Vagina (tissue), 2 donors: ENCODE data around the gene LRRC26.

Source experiments
- CTCF ChIP-seq, 3 experiments: fragments of 450-650 bp in 2 of 3; fragments of 200-600 bp in 1 of 3; sonication (generic) in 1 of 3; IDR thresholded peaks; one replicate each; pipeline ENCODE4 v1.5.1; 2017 to 2019; ENCODE audit warnings: antibody characterized with exemption in 3 of 3, mild to moderate bottlenecking in 2 of 3, moderate library complexity in 2 of 3
- POLR2A ChIP-seq, 2 donors: fragments of 450-650 bp; IDR thresholded peaks; one replicate each; pipeline ENCODE4 v1.6.1; 2017; ENCODE audit warnings: antibody characterized with exemption in 2 of 2, mild to moderate bottlenecking in 2 of 2, moderate library complexity in 2 of 2

GRCh38 chr9:137199411-137200121, 29.7 kb upstream of the LRRC26 start:
- TF ChIP-seq CTCF (IDR thresholded peaks at IDR 0.05) (no peak), POLR2A (IDR thresholded peaks at IDR 0.05) (no peak)
